Tibial nerve (tissue), 4 donors: Measurements from ENCODE around the gene NRXN3.

Source experiments
- CTCF ChIP-seq, 5 experiments: fragments of 200-600 bp in 3 of 5; fragments of 450-650 bp in 2 of 5; sonication (generic) in 3 of 5; IDR thresholded peaks; one replicate each; pipeline ENCODE4 v1.5.1; 2016 to 2019; ENCODE audit warnings: antibody characterized with exemption in 5 of 5, mild to moderate bottlenecking in 3 of 5, moderate library complexity in 2 of 5
- EP300 ChIP-seq, 2 donors: sonication (generic); formaldehyde crosslinking; IDR thresholded peaks; one replicate each; pipeline ENCODE4 v1.6.1; 2017; ENCODE audit warnings: antibody characterized with exemption in 2 of 2, mild to moderate bottlenecking in 1 of 2
- POLR2A ChIP-seq, 2 donors: fragments of 450-650 bp; IDR thresholded peaks; one replicate each; pipeline ENCODE4 v1.6.1; 2017; ENCODE audit warnings: antibody characterized with exemption in 2 of 2, mild to moderate bottlenecking in 2 of 2, moderate library complexity in 2 of 2

DNA sequence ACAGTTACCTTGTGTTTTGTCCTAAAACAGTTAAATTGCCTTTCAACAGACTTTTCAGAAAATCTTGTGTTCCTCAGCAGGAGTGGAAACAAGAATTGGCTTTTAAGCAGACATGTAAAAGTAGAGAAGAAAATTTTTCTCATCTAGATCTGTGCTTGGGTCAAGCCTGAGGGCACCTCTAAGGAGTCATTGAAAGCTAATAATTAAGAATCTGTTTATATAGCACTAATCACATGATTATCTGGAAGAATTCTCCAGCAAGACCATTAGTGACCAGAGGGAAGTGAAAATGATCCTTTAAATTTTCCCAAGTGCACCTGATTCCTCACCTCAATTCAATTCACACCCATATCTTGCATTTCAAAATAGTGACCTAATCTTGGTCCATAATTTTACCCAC is 1746.1 kb downstream of the NRXN3 start:
- TF ChIP-seq CTCF (IDR thresholded peaks at IDR 0.05): no peak
- no peak for TF ChIP-seq POLR2A (IDR thresholded peaks at IDR 0.05)
- TF ChIP-seq EP300 (IDR thresholded peaks at IDR 0.05): no peak
